Cortex of kidney (tissue), 1 donor: Measurements from ENCODE around the gene GSN.

Experiments used
- DNase-seq: peaks from one replicate; lab custom pipeline; 2025; lab: John Stamatoyannopoulos, UW

GSN gene

GRCh38 chr9:121372239-121373010 is 104.5 kb downstream of the GSN start:
- DNase-seq: no peak

- no peak for DNase-seq
Observed at GRCh38 chr9:121373011-121373729, 105.2 kb downstream of the GSN start.

GRCh38 chr9:121376214-121376830 is 108.4 kb downstream of the GSN start:
- no peak for DNase-seq

GRCh38 chr9:121380846-121381245 is 112.9 kb downstream of the GSN start:
- DNase-seq: no peak
